ENCODE results near the gene ADCY2.

DNA sequence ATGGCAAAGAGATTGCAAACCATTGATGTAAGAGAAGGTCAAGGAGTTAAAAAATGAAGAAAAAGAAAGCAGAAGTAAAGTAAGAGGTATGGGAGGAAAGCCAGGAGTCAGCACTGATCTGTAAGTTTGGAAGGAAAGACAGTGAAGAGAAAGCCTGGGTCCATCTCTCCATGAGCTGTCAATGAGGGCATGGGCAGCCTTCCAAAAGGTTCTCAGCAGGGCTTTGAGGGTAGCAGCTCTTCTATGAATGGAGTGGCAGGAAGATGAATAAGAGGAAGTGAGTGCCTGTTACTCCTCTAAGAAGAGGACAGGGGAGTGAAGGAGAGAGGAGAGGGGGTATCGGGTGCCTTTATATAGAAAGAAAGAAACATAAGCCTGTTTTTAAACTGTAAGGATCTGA is 97.1 kb downstream of the ADCY2 start:
- TF ChIP-seq POLR2A (IDR thresholded peaks at IDR 0.05) (no peak), EP300 (IDR thresholded peaks at IDR 0.05) (no peak)
- TF ChIP-seq, protein P1, sequence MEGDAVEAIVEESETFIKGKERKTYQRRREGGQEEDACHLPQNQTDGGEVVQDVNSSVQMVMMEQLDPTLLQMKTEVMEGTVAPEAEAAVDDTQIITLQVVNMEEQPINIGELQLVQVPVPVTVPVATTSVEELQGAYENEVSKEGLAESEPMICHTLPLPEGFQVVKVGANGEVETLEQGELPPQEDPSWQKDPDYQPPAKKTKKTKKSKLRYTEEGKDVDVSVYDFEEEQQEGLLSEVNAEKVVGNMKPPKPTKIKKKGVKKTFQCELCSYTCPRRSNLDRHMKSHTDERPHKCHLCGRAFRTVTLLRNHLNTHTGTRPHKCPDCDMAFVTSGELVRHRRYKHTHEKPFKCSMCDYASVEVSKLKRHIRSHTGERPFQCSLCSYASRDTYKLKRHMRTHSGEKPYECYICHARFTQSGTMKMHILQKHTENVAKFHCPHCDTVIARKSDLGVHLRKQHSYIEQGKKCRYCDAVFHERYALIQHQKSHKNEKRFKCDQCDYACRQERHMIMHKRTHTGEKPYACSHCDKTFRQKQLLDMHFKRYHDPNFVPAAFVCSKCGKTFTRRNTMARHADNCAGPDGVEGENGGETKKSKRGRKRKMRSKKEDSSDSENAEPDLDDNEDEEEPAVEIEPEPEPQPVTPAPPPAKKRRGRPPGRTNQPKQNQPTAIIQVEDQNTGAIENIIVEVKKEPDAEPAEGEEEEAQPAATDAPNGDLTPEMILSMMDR (IDR thresholded peaks at IDR 0.05) = no peak
